Putamen (tissue), 1 donor: ENCODE data around the gene MYO15B.
A peak's percentile ranks its signal among the peaks of the same experiment; 100 is the strongest.
"Not testable (repeated sequence)": the region's sequence is repeated elsewhere in the genome, so short reads cannot be mapped to it uniquely, and the experiment has no call there.

Experiments used
- DNase-seq: peaks from one replicate; pipeline ENCODE4 v3.0.0-alpha.2; 2016; ENCODE audit warnings: low spot score

Gene MYO15B

DNA sequence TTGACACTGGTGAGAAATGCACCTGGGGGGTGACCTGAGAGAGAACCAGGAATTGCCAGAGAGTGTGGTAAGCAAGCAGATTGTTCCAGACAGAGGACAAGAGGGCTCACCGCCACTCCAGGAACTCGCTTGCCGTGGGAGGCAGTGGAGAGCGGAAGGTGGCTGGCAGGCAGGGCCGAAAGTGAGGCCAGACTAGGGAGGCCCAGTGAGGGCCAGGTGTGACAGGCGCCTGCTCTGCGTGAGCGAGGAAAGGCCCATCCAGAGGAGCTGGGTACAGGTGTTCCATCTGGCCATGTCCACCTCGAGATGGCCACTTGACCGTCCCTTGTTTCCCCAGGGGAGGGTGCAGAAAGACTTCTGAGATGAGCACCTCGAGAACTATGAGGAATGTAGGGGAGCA is 11.9 kb upstream of the MYO15B start:
- no peak for DNase-seq

GRCh38 chr17:75576661-75577060 is 10.9 kb upstream of the MYO15B start:
- DNase-seq, result no peak

DNA sequence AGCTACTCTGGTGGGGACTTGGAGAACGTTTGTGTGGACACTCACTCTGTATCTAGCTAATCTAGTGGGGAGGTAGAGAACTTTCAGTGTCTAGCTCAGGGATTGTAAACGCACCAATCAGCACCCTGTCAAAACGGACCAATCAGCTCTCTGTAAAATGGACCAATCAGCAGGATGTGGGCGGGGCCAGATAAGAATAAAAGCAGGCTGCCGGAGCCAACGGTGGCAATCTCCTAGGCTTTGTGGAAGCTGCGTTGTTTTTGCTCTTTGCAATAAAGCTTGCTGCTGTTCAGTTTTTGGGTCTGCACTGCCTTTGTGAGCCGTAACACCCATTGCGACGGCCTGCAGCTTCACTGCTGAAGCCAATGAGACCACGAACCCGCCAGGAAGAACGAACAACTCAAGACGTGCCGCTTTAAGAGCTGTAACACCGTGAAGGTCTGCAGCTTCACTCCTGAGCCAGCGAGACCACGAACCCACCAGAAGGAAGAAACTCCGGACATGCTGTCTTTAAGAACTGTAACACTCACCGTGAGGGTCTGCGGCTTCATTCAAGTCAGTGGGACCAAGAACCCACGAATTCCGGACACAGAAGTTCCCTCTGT is 6.4 kb upstream of the MYO15B start:
- DNase-seq, result not testable (repeated sequence)

DNA sequence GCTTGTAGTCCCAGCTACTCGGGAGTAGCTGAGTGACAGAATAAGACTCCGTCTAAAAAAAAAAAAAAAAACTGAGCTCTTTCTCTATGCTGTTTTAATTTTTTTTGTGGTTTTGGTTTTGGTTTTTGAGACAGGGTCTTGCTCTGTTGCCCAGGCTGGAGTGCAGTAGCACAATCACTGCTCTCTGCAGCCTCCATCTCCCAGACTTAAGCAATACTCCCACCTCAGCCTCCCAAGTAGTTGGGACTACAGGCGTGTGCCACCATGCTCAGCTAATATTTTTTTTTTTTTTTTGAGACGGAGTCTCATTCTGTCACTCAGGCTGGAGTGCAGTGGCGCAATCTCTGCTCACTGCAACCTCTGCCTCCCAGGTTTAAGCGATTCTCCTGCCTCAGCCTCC is 4.4 kb upstream of the MYO15B start:
- not testable (repeated sequence) for DNase-seq

DNA sequence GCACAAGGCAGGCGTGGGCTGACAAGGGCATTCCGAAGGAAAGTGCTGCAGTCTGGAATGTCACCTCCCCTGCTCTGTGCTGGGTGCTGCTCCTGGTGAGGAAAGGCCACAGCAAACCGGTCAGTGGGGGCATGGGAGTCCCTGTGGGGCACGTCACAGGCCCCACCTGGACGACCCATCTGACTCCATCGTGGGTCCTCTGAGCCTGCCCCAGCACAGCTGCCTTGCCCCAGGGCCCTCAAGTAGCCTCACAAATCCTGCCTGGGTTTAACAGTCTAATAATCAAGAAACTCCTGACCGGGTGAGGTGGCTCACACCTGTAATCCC is 2.8 kb upstream of the MYO15B start:
- no peak for DNase-seq

DNA sequence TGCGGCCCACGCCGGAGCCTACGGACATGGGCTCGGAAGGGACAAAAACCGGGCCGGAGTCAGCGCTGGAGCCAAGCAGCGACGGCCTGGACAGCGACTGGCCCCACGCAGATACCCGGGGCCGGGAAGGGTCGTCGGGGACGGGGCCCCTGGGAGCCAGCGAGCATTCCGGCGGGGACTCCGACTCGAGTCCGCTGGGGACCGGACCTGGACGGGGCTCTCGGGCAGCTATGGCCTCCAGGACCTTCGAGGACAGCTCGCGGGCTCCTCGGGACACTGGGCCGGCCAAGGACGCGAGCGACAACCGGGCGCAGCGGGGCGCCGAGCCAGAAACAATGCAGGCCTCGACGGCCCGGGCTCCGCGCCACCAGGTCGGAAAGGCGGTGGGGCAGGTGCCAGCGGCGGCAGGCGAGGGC is 1.0 kb downstream of the MYO15B start:
- no peak for DNase-seq

DNA sequence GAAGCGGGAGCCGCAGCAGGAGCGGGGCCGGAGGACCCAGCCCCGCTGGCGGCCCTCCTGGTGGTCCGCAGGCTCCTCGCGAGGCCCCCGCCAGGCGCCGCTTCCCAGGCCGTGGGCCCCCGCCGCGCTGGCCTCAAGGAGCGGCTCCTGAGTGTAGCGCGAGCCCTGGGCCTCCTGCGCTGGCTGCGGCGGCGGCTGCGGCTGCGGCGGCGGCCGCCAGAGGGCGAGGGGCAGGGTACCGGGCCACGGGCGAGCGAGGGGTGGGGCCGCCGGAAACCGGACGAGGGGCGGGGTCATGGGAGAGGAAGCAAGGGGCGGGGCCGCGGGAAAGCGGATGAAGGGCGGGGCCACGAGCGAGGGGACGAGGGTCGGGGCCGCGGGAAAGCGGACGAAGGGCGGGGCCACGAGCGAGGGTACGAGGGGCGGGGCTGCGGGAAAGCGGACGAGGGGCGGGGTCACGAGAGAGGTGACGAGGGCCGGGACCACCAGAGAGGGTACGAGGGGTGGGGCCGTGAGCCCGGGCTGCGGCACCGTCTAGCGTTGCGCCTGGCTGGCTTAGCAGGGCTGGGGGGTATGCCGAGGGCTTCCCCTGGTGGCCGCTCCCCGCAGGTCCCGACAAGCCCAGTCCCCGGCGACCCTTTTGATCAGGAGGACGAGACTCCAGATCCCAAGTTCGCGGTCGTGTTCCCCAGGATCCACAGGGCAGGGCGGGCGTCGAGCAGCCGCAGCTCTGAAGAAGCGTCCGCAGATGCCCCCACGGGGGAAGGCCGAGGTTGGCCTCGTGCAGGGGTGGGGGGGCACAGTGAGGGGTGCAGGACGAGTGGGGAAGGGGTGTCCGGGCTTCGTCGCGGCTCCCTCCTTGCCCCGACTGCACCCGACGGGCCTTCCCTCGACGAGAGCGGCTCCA is 1.7 kb downstream of the MYO15B start:
- DNase-seq, result peak; percentile 88

DNA sequence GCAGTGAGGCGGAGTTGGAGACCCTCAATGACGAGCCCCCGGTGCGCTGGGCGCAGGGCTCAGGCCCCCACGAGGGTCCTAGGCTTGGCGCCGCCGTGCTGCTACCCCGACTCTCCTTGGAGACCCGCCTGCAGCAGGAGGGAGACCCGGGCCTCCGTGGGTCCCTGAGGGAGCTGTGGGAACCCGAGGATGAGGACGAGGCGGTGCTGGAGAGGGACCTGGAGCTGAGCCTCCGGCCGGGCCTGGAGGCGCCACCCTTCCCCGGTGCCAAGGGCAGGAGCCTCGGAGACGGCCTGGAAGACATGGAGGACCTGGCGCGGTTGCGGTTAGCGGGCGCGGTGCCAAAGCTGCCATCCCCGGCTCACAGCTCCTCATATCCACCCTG is 2.3 kb downstream of the MYO15B start:
- no peak for DNase-seq

DNA sequence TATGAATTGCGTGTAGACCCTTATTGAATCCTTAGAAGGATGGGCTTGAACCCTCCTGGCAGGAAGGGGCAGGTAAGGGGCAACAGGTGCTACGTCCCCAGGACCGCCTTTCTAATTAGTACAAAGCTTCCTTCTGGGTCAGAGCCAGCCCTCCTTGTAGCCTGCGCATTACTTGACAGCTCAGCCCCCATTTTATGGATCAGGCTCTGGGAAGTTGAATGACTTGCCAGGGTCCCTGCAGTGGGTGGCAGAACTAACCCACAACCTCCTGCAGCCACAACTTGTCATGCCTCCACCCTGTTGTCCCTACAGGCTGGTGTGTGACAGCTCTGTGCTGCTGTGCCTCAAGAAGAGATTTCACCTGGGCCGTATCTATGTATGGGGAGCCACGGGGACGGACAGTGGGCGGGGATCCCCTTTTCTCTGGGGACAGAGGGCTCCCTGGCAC is 2.7 kb downstream of the MYO15B start:
- no peak for DNase-seq

DNA sequence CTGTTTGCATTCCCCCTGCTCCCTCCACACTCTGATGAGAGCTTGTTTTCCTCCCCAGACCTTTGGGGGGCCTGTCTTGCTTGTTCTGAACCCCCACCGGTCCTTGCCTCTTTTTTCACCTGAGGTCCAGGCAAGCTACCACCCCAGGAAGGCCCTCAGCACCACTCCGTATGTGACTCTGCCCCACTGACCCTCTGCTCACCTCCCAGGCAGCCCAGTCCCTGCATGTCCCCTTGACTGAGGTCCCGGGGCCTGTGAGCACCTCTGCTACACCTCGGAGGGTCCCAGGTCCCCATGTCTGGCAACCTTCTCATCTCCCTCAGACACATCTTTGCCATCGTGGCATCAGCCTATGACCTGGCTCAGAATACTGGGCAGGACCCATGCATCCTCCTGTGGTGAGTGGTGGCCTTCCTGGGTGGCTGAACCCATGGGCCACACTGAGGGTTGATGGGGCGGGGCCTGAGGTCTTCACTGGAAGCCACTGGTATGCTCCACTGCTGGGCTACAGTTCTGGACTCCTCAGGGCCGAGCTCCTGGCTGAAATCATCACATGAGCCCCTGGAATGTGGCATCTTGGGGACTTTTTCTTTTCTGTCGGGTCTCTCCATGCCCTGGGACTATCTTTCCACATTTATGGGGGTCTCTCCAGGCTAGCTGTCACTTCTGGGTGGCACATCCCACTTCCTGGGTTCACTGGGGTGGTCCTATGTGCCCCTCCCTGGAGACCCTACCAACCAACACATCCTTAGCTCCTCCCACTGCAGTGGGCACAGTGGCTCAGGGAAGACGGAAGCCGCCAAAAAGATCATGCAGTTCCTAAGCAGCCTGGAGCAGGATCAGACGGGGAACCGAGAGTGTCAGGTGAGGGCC is 3.5 kb downstream of the MYO15B start:
- DNase-seq, result no peak

DNA sequence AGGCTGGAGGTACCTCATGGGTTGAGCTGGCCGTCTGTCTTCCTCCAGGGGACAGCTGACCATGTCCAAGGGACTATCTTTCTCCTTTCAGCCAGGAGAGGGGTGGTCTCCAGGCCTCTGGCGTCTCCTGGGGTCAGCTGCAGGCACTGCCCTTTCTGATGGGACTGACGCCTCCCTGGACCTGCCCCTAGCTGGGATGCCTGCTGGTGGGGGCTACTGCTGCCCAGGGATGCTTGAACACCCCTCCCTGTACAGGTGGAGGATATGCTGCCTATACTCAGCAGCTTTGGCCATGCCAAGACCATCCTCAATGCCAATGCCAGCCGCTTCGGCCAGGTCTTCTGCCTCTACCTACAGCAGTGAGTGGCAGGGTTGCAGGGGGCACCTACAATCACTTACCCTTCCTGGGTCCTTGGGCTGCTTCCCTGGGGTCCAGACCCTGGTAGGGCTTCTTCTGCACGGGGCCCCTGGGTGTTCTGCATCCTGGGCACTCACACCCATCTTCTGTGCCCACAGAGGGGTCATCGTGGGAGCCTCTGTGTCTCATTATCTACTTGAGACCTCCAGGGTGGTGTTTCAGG is 4.2 kb downstream of the MYO15B start:
- DNase-seq, result no peak

DNA sequence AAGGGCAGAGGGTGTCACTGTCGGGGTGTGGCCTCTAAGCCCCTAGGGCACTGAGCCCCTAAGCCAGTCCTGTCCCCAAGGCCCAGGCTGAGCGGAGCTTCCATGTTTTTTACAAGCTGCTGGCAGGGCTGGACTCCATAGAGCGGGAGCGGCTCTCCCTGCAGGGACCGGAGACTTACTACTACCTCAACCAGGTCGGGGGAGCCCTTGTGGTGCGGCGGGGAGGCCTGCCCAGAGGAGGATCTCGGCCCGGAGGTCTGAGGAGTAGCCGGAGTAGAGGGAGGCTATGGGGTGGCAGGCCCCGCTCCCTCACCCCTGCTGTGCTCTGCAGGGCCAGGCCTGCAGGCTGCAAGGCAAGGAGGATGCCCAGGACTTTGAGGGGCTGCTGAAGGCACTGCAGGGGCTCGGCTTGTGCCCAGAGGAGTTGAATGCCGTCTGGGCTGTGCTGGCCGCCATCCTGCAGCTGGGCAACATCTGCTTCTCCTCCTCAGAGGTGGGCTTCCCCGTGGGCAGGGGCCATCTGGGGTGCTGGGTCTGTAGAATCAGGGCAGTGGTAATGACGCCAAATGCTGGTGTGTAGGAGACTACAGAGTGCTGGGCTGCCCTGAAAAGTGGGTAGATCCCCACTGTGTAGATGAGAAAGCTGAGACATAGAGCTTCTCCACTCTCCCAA is 4.9 kb downstream of the MYO15B start:
- DNase-seq, result no peak

GRCh38 chr17:75593430-75593829 is 5.8 kb downstream of the MYO15B start:
- DNase-seq, result not testable (repeated sequence)

- DNase-seq, result no peak
Observed at GRCh38 chr17:75594499-75595283, 7.1 kb downstream of the MYO15B start.

GRCh38 chr17:75595284-75595919 is 7.8 kb downstream of the MYO15B start:
- DNase-seq, result no peak

- DNase-seq, result no peak
Observed at GRCh38 chr17:75595920-75596313, 8.3 kb downstream of the MYO15B start.

GRCh38 chr17:75596320-75597087 is 8.9 kb downstream of the MYO15B start:
- DNase-seq, result no peak

GRCh38 chr17:75601057-75601987 is 13.7 kb downstream of the MYO15B start:
- DNase-seq, result no peak
